ENCODE results near the gene STK16.

GRCh38 chr2:219218217-219218731, 27.0 kb upstream of the STK16 start:
- TF ChIP-seq CTCF (IDR thresholded peaks at IDR 0.05) = no peak
- TF ChIP-seq POLR2A (IDR thresholded peaks at IDR 0.05) = no peak

Measured in stomach (tissue), 4 donors.